Spleen (tissue), 11 donors: ENCODE results near the gene FAM171A1. TPM values are rescaled to one million over a fixed set of nuclear protein-coding genes. Genes with fewer than 3 reads are reported as not detected.

ENCODE experiments used
- DNase-seq: peaks from one replicate; pipeline ENCODE4 v3.0.0-alpha.2; 2020
- H3K27ac ChIP-seq, 8 donors: fragments of 200-600 bp; sonication (generic) in 7 of 8; 1 replicate in 4 of 8; 2 replicates in 4 of 8; pipeline versions ENCODE4 v1.5.0 to v1.8.0; 2016 to 2021; ENCODE audit warnings: inconsistent platforms in 4 of 8, mild to moderate bottlenecking in 4 of 8, moderate library complexity in 1 of 8
- H3K27me3 ChIP-seq, 7 donors: fragments of 200-600 bp; sonication (generic) in 6 of 7; replicated peaks in 1 of 7; 1 replicate in 4 of 7; 2 replicates in 3 of 7; pipeline versions ENCODE4 v1.5.0 to v1.8.0; 2016 to 2021; ENCODE audit warnings: inconsistent platforms in 3 of 7, mild to moderate bottlenecking in 1 of 7
- H3K36me3 ChIP-seq, 6 donors: fragments of 200-600 bp; sonication (generic) in 5 of 6; 1 replicate in 4 of 6; 2 replicates in 2 of 6; pipeline versions ENCODE4 v1.5.0 to v1.8.0; 2016 to 2021; ENCODE audit warnings: inconsistent platforms in 2 of 6
- H3K4me1 ChIP-seq, 6 donors: fragments of 200-600 bp; sonication (generic) in 5 of 6; 1 replicate in 3 of 6; 2 replicates in 3 of 6; pipeline versions ENCODE4 v1.5.0 to v1.8.0; 2016 to 2021; ENCODE audit warnings: inconsistent platforms in 3 of 6
- H3K4me3 ChIP-seq, 8 donors: fragments of 200-600 bp; sonication (generic) in 7 of 8; 1 replicate in 4 of 8; 2 replicates in 4 of 8; pipeline versions ENCODE4 v1.5.0 to v1.8.0; 2016 to 2021; ENCODE audit warnings: inconsistent platforms in 4 of 8, mild to moderate bottlenecking in 4 of 8, moderate library complexity in 2 of 8
- H3K9me3 ChIP-seq, 8 donors: fragments of 200-600 bp; sonication (generic) in 7 of 8; 1 replicate in 4 of 8; 2 replicates in 4 of 8; pipeline versions ENCODE4 v1.5.0 to v1.8.0; 2016 to 2021; ENCODE audit warnings: inconsistent platforms in 4 of 8
- CTCF ChIP-seq, 11 experiments: fragments of 200-600 bp in 7 of 11; fragments of 450-650 bp in 4 of 11; sonication (generic) in 4 of 11; IDR thresholded peaks in 8 of 11; conservative IDR thresholded peaks in 3 of 11; 1 replicate in 7 of 11; 2 replicates in 4 of 11; pipeline versions ENCODE4 v1.4.0 to v1.8.0; 2016 to 2021; ENCODE audit warnings: antibody characterized with exemption in 11 of 11, inconsistent platforms in 4 of 11, mild to moderate bottlenecking in 1 of 11
- POLR2A ChIP-seq, 3 donors: fragments of 450-650 bp; IDR thresholded peaks; one replicate each; pipeline ENCODE4 v1.5.1; 2017; ENCODE audit warnings: antibody characterized with exemption in 3 of 3, mild to moderate bottlenecking in 1 of 3
- POLR2AphosphoS5 ChIP-seq, 3 donors: sonication (generic); formaldehyde crosslinking; IDR thresholded peaks; one replicate each; pipeline ENCODE4 v1.5.1; 2017; ENCODE audit warnings: antibody characterized with exemption in 3 of 3
- WGBS, 5 donors: extraction: QIAGEN DNeasy Blood & Tissue Kit in 3 of 5; methylation state at CpG; one replicate each; pipeline versions ENCODE4 v1.1.5 to v1.1.7; 2013 to 2018; 5-methylcytosine and 5-hydroxymethylcytosine counted together
- intact Hi-C: fragments of 100-400 bp; cut with DNase I; formaldehyde crosslinking; loops from one replicate; pipeline ENCODE4 v1.15.0; 2023; ENCODE audit warnings: low total_unique reads
- polyA plus RNA-seq, 3 donors: library from polyadenylated mRNA; stranded (reverse); fragments of 200-250 nt; gene quantifications; one replicate each; pipeline ENCODE4 v1.2.1, GENCODE V29; 2013
- total RNA-seq, 7 donors: library from RNA; depleted of rRNA in 3 of 7; stranded (reverse); fragments of >200 nt in 3 of 7; fragmentation: NEBNext Ultra II Directional in 4 of 7; extraction: Animal tissue kit (Norgen Biotek cat#: 25700) in 4 of 7; gene quantifications; one replicate each; pipeline versions ENCODE4 v1.1.0 to v1.2.1, GENCODE V29; 2016 to 2021
- donor health status: healthy with polysubstance abuse.
- donor health status: DM: no; HTN: no; CAD: no; lungs with moderate emphysema.
- donor health status: DM: no; HTN: no; CAD: no.
- donor health status: Bipolar disorder and iron deficiency.
- donor health status: healthy.
- donor health status: DM: no; HTN: no; CAD: no.
- donor health status: DM: yes; HTN: yes; CAD: no.

The FAM171A1 gene
- total and polyA plus RNA-seq, 10 donors: 3.5 to 34.0 (median 19.6) TPM

- intact Hi-C loops: no loop called here
- DNase-seq: no peak
- H3K36me3 ChIP-seq: peaks cover 0 to 4% (median 0%) of the 10 kb centered on the region in 6 donors
- no peaks in the 10 kb centered on the region for H3K27me3 ChIP-seq
- H3K4me1 ChIP-seq: no peaks in the 10 kb centered on the region
- TF ChIP-seq POLR2AphosphoS5 (IDR thresholded peaks at IDR 0.05) (no peak), CTCF (IDR thresholded peaks at IDR 0.05 in 8 of 11, conservative IDR thresholded peaks at IDR 0.05 in 3 of 11) (no peak), POLR2A (IDR thresholded peaks at IDR 0.05) (no peak)
- H3K9me3 ChIP-seq: no peaks in the 10 kb centered on the region
- H3K27ac ChIP-seq: no peak overlapping the region
- 90 to 97% (median 92%) methylated on average over 4 of the region's 4 CpGs for WGBS, 5 donors
- H3K4me3 ChIP-seq: no peak overlapping the region
These were observed 129.8 kb downstream of the FAM171A1 start for GRCh38 chr10:15241306-15241705.

GRCh38 chr10:15238555-15239335, 132.3 kb downstream of the FAM171A1 start:
- whole genome bisulfite sequencing, 5 donors: 81 to 87% (median 85%) methylated on average over 12 of the region's 12 CpGs

GRCh38 chr10:15237351-15237750, 133.7 kb downstream of the FAM171A1 start:
- DNase-seq: no peak
- no peak overlapping the region for H3K27ac ChIP-seq
- 80 to 92% (median 84%) methylated on average over 5 of the region's 5 CpGs for WGBS, 5 donors

More at GRCh38 chr10:15238555-15239335, 132.3 kb downstream of the FAM171A1 start:
- Histone ChIP-seq H3K4me1 (no peaks in the 10 kb centered on the region), H3K9me3 (no peaks in the 10 kb centered on the region), H3K27me3 (no peaks in the 10 kb centered on the region), H3K4me3 (no peak overlapping the region), H3K36me3 (peaks cover 0 to 4% (median 0%) of the 10 kb centered on the region in 6 donors), H3K27ac (no peak overlapping the region)
- intact Hi-C loops: no loop called here
- DNase-seq: no peak
- TF ChIP-seq POLR2AphosphoS5 (IDR thresholded peaks at IDR 0.05) (no peak), CTCF (IDR thresholded peaks at IDR 0.05 in 8 of 11, conservative IDR thresholded peaks at IDR 0.05 in 3 of 11) (no peak), POLR2A (IDR thresholded peaks at IDR 0.05) (no peak)

More at GRCh38 chr10:15237351-15237750, 133.7 kb downstream of the FAM171A1 start:
- Histone ChIP-seq H3K4me1 (no peaks in the 10 kb centered on the region), H3K4me3 (no peak overlapping the region), H3K9me3 (no peaks in the 10 kb centered on the region), H3K27me3 (no peaks in the 10 kb centered on the region), H3K36me3 (peaks cover 0 to under 1% (median 0%) of the 10 kb centered on the region in 6 donors)
- no peak for TF ChIP-seq POLR2A (IDR thresholded peaks at IDR 0.05)
- TF ChIP-seq CTCF (IDR thresholded peaks at IDR 0.05 in 8 of 11, conservative IDR thresholded peaks at IDR 0.05 in 3 of 11): no peak
- no peak for TF ChIP-seq POLR2AphosphoS5 (IDR thresholded peaks at IDR 0.05)
- intact Hi-C loops: no loop called here
